OCI-LY3 (cell line): ENCODE data around the gene GRXCR2.
"Not testable (repeated sequence)": the region's sequence is repeated elsewhere in the genome, so short reads cannot be mapped to it uniquely, and the experiment has no call there.

Source experiments
- EZH2phosphoT487 ChIP-seq: fragments of 200-600 bp; shearing (Covaris generic); IDR thresholded peaks from 2 replicates; pipeline ENCODE4 v1.6.1; 2018; ENCODE audit warnings: antibody characterized with exemption, mixed run types, low read depth
- TF ChIP-seq, protein P1 (sequence below): fragments of 200-600, 300-600 bp; sonication (generic); IDR thresholded peaks from 2 replicates; pipeline ENCODE4 v1.5.1; 2014; ENCODE audit warnings: antibody characterized with exemption, low read length, low read depth

DNA sequence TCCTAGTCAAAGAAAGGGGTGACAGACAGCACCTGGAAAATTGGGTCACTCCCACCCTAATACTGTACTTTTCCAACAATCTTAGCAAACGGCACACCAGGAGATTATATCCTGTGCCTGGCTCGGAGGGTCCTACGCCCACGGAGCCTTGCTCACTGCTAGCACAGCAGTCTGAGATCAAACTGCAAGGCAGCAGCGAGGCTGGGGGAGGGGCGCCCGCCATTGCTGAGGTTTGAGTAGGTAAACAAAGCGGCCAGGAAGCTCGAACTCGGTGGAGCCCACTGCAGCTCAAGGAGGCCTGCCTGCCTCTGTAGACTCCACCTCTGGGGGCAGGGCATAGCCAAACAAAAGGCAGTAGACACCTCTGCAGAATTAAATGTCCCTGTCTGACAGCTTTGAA is 18.6 kb upstream of the GRXCR2 start:
- TF ChIP-seq, protein P1, sequence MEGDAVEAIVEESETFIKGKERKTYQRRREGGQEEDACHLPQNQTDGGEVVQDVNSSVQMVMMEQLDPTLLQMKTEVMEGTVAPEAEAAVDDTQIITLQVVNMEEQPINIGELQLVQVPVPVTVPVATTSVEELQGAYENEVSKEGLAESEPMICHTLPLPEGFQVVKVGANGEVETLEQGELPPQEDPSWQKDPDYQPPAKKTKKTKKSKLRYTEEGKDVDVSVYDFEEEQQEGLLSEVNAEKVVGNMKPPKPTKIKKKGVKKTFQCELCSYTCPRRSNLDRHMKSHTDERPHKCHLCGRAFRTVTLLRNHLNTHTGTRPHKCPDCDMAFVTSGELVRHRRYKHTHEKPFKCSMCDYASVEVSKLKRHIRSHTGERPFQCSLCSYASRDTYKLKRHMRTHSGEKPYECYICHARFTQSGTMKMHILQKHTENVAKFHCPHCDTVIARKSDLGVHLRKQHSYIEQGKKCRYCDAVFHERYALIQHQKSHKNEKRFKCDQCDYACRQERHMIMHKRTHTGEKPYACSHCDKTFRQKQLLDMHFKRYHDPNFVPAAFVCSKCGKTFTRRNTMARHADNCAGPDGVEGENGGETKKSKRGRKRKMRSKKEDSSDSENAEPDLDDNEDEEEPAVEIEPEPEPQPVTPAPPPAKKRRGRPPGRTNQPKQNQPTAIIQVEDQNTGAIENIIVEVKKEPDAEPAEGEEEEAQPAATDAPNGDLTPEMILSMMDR = not testable (repeated sequence)
- TF ChIP-seq EZH2phosphoT487 = not testable (repeated sequence)
